ENCODE measurements around the gene MGAT5B.

MGAT5B gene

DNA sequence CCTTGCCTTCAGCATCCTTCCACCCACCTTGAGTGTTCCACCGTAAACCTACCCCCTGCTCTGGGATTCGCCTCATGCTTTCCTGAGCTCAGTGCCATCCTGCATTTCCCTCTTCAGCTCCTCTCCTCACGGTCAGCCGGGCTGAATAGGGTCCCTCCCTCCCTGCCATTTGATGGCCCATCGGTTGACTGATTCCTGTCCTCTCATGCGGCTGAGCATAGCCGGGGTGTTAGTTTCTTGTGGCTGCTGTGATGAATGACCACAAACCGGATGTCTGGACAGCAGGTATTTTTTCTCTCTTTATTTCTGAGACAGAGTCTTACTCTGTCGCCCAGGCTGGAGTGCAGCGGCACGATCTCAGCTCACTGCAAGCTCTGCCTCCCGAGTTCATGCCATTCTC lies 44.1 kb upstream of the MGAT5B start:
- Histone ChIP-seq H3K4ac (ENCODE audit: low read depth, low read length) (no peak overlapping the region), H3K27ac (ENCODE audit: low read depth, low read length) (no peak overlapping the region), H3K4me2 (ENCODE audit: low read length) (no peak overlapping the region), H3K14ac (ENCODE audit: low read length) (no peak overlapping the region), H2BK120ac (ENCODE audit: insufficient read depth, low read length, poor library complexity) (no peak overlapping the region), H3K4me1 (ENCODE audit: control insufficient read depth in 1 of 2, insufficient read depth in 2 of 2, low read length in 2 of 2) (no peaks in the 10 kb centered on the region), H4K12ac (ENCODE audit: low read depth, low read length) (no peak overlapping the region), H2BK12ac (ENCODE audit: low read length) (no peak overlapping the region), H3K79me2 (ENCODE audit: control insufficient read depth, insufficient read depth, low read length, poor library complexity) (no peaks in the 10 kb centered on the region), H2AK5ac (ENCODE audit: low read length) (no peak overlapping the region), H3K36me3 (ENCODE audit: control insufficient read depth in 1 of 2, insufficient read depth in 2 of 2, low read length in 2 of 2) (no peaks in the 10 kb centered on the region), H3K27me3 (ENCODE audit: insufficient read depth, low read length) (no peaks in the 10 kb centered on the region), H2BK5ac (ENCODE audit: low read depth, low read length, poor library complexity) (no peak overlapping the region), H3K9me3 (ENCODE audit: insufficient read depth, low read depth, low read length) (peaks cover 2% of the 10 kb centered on the region), H2AFZ (ENCODE audit: insufficient read depth, low read length, poor library complexity) (no peak overlapping the region), H3K9ac (ENCODE audit: low read length) (no peak overlapping the region), H3K79me1 (ENCODE audit: low read length) (no peaks in the 10 kb centered on the region), H3K23ac (ENCODE audit: low read length) (no peak overlapping the region), H4K91ac (ENCODE audit: low read depth, low read length) (no peak overlapping the region), H3K4me3 (ENCODE audit: low read depth, low read length) (no peak overlapping the region), H3K18ac (ENCODE audit: low read length) (no peak overlapping the region), H4K8ac (ENCODE audit: low read depth, low read length) (no peak overlapping the region)
- WGBS (ENCODE audit: extremely low coverage, insufficient coverage, insufficient read length): no CpG with 5 or more reads among the region's 12 CpGs
- DNase-seq: no peak

DNA sequence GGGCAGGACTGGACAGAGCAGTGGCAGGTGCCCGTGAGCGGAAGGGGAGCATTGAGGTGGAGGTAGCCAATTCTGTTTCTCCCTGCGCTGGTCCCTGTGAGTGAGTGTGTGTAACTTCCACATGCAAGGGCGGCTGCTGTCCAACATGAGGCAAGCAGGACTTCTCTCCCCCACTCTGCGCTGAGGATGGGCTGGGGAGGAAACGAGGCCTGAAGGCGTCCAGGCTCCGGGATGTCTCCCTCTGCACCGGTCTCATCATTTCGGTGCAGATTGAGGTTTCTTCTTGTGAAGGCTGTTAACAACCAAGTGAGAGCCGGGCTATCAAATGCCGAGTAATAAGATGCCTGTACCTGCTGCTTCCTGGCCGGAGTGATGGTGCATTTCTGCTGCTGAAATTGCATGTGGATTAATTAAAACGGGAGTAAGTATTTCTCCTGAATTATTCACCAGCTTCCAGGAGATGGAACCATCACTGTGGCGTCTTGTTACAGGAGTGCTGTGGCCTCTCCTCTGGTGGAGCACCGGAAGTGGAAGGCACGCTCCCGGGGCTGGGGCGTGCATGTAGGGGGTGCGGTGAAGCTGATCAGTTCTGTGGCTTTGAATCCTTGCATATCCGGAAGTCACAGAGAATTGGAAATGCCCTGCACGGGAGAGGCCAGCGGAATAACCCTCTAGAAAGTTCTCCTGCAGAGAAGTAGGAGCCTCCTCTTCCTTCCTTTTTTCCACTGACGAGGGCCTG lies 41.7 kb upstream of the MGAT5B start:
- no peak overlapping the region for H3K4ac ChIP-seq (ENCODE audit: low read depth, low read length)
- H3K18ac ChIP-seq (ENCODE audit: low read length): no peak overlapping the region
- H3K79me2 ChIP-seq (ENCODE audit: control insufficient read depth, insufficient read depth, low read length, poor library complexity): no peaks in the 10 kb centered on the region
- no peak overlapping the region for H3K23ac ChIP-seq (ENCODE audit: low read length)
- H3K9ac ChIP-seq (ENCODE audit: low read length): no peak overlapping the region
- H4K8ac ChIP-seq (ENCODE audit: low read depth, low read length): no peak overlapping the region
- H3K79me1 ChIP-seq (ENCODE audit: low read length): no peaks in the 10 kb centered on the region
- no peak overlapping the region for H4K91ac ChIP-seq (ENCODE audit: low read depth, low read length)
- no peaks in the 10 kb centered on the region for H3K27me3 ChIP-seq (ENCODE audit: insufficient read depth, low read length)
- no CpG with 5 or more reads among the region's 24 CpGs for WGBS (ENCODE audit: extremely low coverage, insufficient coverage, insufficient read length)
- H3K27ac ChIP-seq (ENCODE audit: low read depth, low read length): no peak overlapping the region
- no peak overlapping the region for H4K12ac ChIP-seq (ENCODE audit: low read depth, low read length)
- no peak overlapping the region for H2AK5ac ChIP-seq (ENCODE audit: low read length)
- DNase-seq: no peak
- no peak overlapping the region for H3K14ac ChIP-seq (ENCODE audit: low read length)
- no peak overlapping the region for H2BK12ac ChIP-seq (ENCODE audit: low read length)
- no peak overlapping the region for H3K4me3 ChIP-seq (ENCODE audit: low read depth, low read length)
- H3K4me1 ChIP-seq (ENCODE audit: control insufficient read depth in 1 of 2, insufficient read depth in 2 of 2, low read length in 2 of 2): no peaks in the 10 kb centered on the region
- no peak overlapping the region for H2AFZ ChIP-seq (ENCODE audit: insufficient read depth, low read length, poor library complexity)
- peaks cover 2% of the 10 kb centered on the region for H3K9me3 ChIP-seq (ENCODE audit: insufficient read depth, low read depth, low read length)
- no peak overlapping the region for H2BK120ac ChIP-seq (ENCODE audit: insufficient read depth, low read length, poor library complexity)
- no peaks in the 10 kb centered on the region for H3K36me3 ChIP-seq (ENCODE audit: control insufficient read depth in 1 of 2, insufficient read depth in 2 of 2, low read length in 2 of 2)
- no peak overlapping the region for H3K4me2 ChIP-seq (ENCODE audit: low read length)
- H2BK5ac ChIP-seq (ENCODE audit: low read depth, low read length, poor library complexity): no peak overlapping the region

DNA sequence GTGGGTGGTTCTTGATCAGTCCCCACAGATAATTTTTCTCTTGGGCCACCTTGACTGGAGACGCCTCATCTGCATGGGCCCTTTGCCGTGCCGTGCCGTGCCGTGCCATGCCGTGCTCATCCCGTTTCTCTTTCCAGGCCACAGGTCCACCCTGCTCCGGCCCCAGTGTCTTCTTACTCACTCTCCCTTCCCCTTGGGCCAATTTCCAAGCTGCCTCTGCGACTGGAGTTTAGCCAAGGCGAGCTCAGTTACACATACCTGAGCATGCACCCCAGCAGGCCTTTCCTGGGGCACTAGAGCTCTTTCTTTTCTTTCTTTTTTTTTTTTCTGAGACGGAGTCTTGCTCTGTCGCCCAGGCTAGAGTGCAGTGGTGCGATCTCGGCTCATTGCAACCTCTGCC lies 40.5 kb upstream of the MGAT5B start:
- Histone ChIP-seq H3K14ac (ENCODE audit: low read length) (no peak overlapping the region), H3K27me3 (ENCODE audit: insufficient read depth, low read length) (no peaks in the 10 kb centered on the region), H4K12ac (ENCODE audit: low read depth, low read length) (no peak overlapping the region), H3K9ac (ENCODE audit: low read length) (no peak overlapping the region), H3K4ac (ENCODE audit: low read depth, low read length) (no peak overlapping the region), H3K27ac (ENCODE audit: low read depth, low read length) (no peak overlapping the region), H3K36me3 (ENCODE audit: control insufficient read depth in 1 of 2, insufficient read depth in 2 of 2, low read length in 2 of 2) (no peaks in the 10 kb centered on the region), H3K79me2 (ENCODE audit: control insufficient read depth, insufficient read depth, low read length, poor library complexity) (no peaks in the 10 kb centered on the region), H2BK5ac (ENCODE audit: low read depth, low read length, poor library complexity) (no peak overlapping the region), H2BK12ac (ENCODE audit: low read length) (no peak overlapping the region), H3K9me3 (ENCODE audit: insufficient read depth, low read depth, low read length) (peaks cover 2% of the 10 kb centered on the region), H4K91ac (ENCODE audit: low read depth, low read length) (no peak overlapping the region), H3K4me2 (ENCODE audit: low read length) (no peak overlapping the region), H3K23ac (ENCODE audit: low read length) (no peak overlapping the region), H2AFZ (ENCODE audit: insufficient read depth, low read length, poor library complexity) (no peak overlapping the region), H2BK120ac (ENCODE audit: insufficient read depth, low read length, poor library complexity) (no peak overlapping the region), H3K4me1 (ENCODE audit: control insufficient read depth in 1 of 2, insufficient read depth in 2 of 2, low read length in 2 of 2) (no peaks in the 10 kb centered on the region), H2AK5ac (ENCODE audit: low read length) (no peak overlapping the region), H3K4me3 (ENCODE audit: low read depth, low read length) (no peak overlapping the region), H3K18ac (ENCODE audit: low read length) (no peak overlapping the region), H3K79me1 (ENCODE audit: low read length) (no peaks in the 10 kb centered on the region), H4K8ac (ENCODE audit: low read depth, low read length) (no peak overlapping the region)
- DNase-seq: no peak
- WGBS (ENCODE audit: extremely low coverage, insufficient coverage, insufficient read length): no CpG with 5 or more reads among the region's 14 CpGs

DNA sequence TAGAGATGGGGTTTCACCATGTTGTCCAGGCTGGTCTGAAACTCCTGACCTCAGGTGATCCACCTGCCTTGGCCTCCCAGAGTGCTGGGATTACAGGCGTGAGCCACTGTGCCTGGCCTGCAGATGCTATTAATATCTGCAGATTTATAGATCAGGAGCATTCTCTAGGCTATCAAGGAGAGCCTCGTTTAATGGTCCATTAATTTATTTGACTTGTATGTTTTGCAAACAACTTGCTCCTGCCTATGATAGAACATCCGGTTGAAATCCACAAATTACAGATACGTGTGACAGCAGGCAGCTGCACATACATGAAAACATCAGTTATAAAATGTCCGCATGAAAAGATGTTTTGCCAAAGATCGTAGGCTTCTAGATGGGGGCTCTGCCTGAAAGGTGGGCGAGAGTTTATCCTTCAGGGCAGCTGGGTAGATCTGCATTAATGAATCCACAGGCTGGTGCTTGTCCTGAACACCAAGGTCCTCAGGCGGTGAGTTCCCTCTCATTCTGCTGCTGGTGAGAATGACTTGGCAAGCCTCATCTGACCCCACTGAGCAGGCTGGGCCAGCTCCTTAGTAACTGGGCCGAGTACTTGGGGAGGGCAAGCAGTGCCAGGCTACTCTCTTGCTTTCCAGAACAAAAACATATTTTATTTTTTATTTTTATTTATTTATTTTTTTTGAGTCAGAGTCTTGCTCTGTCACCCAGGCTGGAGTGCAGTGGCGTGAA lies 37.1 kb upstream of the MGAT5B start:
- Histone ChIP-seq H3K4ac (ENCODE audit: low read depth, low read length) (no peak overlapping the region), H3K4me1 (ENCODE audit: control insufficient read depth in 1 of 2, insufficient read depth in 2 of 2, low read length in 2 of 2) (no peaks in the 10 kb centered on the region), H3K27me3 (ENCODE audit: insufficient read depth, low read length) (no peaks in the 10 kb centered on the region), H2BK12ac (ENCODE audit: low read length) (no peak overlapping the region), H4K8ac (ENCODE audit: low read depth, low read length) (no peak overlapping the region), H3K23ac (ENCODE audit: low read length) (no peak overlapping the region), H3K9me3 (ENCODE audit: insufficient read depth, low read depth, low read length) (peaks cover 2% of the 10 kb centered on the region), H4K91ac (ENCODE audit: low read depth, low read length) (no peak overlapping the region), H2BK120ac (ENCODE audit: insufficient read depth, low read length, poor library complexity) (no peak overlapping the region), H2AFZ (ENCODE audit: insufficient read depth, low read length, poor library complexity) (no peak overlapping the region), H3K14ac (ENCODE audit: low read length) (no peak overlapping the region), H3K27ac (ENCODE audit: low read depth, low read length) (no peak overlapping the region), H4K12ac (ENCODE audit: low read depth, low read length) (no peak overlapping the region), H2AK5ac (ENCODE audit: low read length) (no peak overlapping the region), H3K4me3 (ENCODE audit: low read depth, low read length) (no peak overlapping the region), H2BK5ac (ENCODE audit: low read depth, low read length, poor library complexity) (no peak overlapping the region), H3K18ac (ENCODE audit: low read length) (no peak overlapping the region), H3K4me2 (ENCODE audit: low read length) (no peak overlapping the region), H3K36me3 (ENCODE audit: control insufficient read depth in 1 of 2, insufficient read depth in 2 of 2, low read length in 2 of 2) (no peaks in the 10 kb centered on the region), H3K79me1 (ENCODE audit: low read length) (no peaks in the 10 kb centered on the region), H3K79me2 (ENCODE audit: control insufficient read depth, insufficient read depth, low read length, poor library complexity) (no peaks in the 10 kb centered on the region), H3K9ac (ENCODE audit: low read length) (no peak overlapping the region)
- no peak for DNase-seq
- no CpG with 5 or more reads among the region's 10 CpGs for WGBS (ENCODE audit: extremely low coverage, insufficient coverage, insufficient read length)
